Stimulated activated CD8-positive, alpha-beta memory T cell treated with anti-CD3 and anti-CD28 coated beads, Interleukin-15, amount 100 ng/mL, for 48 hours (primary cell): Measurements from ENCODE around the gene IFNL4.
A peak's percentile ranks its signal among the peaks of the same experiment; 100 is the strongest.
"Not testable (repeated sequence)": the region's sequence is repeated elsewhere in the genome, so short reads cannot be mapped to it uniquely, and the experiment has no call there.

ENCODE experiments used
- DNase-seq, 2 donors: peaks; one replicate each; pipeline ENCODE4 v3.0.0-alpha.2; 2020; ENCODE audit warnings: low read depth in 2 of 2

Gene IFNL4

DNA sequence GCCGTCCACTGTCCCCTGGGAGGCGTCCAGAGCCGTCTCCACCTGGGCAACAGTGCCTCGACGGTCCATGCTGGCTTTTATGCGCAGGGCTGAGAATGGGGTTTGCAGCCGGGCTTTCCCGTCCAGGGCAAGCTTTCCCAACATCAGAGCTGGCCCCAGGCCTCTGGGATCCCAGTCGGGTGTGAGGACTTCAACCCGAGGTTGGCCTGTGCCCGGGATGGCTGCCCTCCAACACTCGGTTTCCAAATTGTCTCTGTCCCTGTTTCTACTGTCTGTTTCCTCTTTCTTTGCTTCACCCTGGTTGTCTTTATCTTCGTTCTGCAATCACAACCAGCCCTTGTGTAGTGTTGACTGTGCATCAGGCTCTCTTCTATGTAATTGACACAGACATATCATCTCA is at the start of gene IFNL4:
TSS of gene IFNL4 (minus strand) at position 51 of the 400 bp plus-strand sequence.
- DNase-seq, result no peak

DNA sequence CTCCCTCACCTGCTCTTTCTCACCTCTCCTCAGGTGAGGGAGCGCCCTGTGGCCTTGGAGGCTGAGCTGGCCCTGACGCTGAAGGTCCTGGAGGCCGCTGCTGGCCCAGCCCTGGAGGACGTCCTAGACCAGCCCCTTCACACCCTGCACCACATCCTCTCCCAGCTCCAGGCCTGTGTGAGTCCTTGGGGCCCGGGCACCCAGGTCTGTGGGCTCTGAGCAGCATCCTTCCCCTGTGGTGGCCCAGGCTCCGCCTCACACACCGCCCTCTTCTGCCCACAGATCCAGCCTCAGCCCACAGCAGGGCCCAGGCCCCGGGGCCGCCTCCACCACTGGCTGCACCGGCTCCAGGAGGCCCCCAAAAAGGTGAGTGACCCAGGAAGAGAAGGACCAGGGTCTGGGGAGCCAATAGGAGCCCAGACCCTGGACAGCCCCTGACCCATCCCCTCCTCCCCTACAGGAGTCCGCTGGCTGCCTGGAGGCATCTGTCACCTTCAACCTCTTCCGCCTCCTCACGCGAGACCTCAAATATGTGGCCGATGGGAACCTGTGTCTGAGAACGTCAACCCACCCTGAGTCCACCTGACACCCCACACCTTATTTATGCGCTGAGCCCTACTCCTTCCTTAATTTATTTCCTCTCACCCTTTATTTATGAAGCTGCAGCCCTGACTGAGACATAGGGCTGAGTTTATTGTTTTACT is 49.4 kb upstream of the IFNL4 start:
- DNase-seq, result peak; percentile 58 to 63

DNA sequence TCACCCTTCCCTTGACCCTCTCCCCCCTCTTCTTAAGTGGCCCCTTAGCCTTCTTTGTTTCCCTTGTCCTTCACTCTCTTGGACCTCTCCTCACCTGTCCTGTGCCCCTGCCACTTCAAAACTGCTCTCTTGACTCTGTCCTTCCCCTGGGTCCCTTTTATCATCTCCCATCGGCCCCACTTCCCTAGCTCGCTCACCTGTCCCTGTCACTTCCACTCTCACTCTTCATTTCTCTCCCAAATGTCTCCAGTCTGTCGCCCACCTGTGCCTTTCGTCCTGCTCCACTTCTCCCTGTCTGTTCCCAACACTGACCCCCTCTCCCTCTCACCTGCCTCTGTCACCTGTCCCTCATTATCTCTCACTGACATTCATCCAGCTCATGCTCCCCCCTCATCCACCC is 48.2 kb upstream of the IFNL4 start:
- no peak for DNase-seq

DNA sequence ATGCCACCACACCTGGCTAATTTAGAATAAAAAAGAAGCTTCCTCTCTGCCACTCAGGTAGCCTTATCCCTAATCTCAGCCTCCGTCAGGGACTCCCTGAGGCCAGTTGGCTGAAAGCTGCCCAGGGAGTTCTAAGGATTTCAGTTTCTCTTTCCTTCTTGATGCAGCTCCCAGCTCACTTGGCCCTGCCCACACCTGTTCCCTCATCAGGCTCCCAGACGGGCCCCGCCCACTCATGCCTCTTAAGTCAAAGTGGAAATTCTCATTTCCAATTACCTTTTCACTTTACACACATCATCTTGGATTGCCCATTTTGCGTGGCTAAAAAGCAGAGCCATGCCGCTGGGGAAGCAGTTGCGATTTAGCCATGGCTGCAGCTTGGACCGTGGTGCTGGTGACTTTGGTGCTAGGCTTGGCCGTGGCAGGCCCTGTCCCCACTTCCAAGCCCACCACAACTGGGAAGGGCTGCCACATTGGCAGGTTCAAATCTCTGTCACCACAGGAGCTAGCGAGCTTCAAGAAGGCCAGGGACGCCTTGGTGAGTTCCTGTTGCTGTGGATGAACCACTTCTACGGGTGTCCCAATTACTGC is 47.5 kb upstream of the IFNL4 start, which contains the start of gene IFNL1:
TSS of gene IFNL1 (plus strand) at position 353 of the 591 bp plus-strand sequence. CDS start at position 368, 15 bp downstream.
- DNase-seq, result no peak

DNA sequence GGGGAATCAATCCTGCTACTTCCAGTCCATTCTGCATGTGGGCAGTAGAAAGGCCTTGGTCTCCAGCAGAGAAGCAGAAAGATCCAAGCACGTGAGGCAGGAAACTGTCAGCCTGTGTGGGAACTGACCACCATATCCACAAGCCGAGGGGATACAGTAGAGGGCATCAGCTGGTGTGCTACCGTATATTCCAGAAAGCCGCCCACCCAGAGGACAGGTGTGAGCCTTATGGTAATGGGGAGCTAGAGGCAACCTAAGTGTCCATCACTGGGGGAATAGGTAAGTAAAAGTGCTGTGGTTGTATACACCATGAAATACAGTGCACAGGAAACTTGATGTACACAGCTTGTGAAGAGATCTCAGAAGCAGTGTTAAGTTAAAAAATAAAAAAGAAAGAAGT is 44.7 kb upstream of the IFNL4 start:
- no peak for DNase-seq

DNA sequence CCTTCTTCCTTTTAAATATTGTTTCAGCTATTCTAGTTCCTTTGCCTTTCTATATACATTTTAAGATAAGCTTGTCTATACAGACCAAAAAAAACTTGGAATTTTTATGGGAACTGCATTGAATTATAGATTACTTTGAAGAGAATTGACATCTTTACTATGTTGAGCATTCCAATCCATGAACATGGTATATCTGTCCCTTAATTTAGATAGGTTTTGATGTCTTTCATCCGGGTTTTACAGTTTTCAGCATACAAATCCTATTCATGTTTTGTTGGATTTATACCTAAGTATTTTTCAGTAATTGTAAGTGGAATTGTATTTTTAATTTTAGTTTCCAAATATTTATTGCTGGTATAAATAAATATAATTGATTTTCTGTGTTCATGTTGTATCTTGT is 35.4 kb upstream of the IFNL4 start:
- DNase-seq, result no peak

DNA sequence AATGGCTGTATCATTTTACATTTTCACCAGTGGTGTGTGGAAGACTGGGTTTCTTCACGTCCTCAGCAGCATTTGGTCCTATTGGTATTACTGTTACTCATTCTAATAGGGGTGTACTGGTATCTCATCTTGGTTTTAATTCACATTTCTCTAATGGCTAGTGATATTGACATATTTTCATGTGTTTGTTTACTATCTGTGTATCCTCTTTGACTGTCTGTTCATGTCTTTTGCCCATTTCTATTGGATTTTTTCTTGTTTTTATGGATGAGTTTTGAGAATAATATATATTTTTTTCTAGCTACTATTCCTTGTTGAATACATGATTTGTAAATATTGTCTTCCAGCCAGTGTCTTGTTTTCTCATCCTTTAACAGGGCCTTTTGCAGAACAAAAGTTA is 33.4 kb upstream of the IFNL4 start:
- DNase-seq, result no peak

GRCh38 chr19:39277598-39277997 is 28.9 kb upstream of the IFNL4 start:
- no peak for DNase-seq

DNA sequence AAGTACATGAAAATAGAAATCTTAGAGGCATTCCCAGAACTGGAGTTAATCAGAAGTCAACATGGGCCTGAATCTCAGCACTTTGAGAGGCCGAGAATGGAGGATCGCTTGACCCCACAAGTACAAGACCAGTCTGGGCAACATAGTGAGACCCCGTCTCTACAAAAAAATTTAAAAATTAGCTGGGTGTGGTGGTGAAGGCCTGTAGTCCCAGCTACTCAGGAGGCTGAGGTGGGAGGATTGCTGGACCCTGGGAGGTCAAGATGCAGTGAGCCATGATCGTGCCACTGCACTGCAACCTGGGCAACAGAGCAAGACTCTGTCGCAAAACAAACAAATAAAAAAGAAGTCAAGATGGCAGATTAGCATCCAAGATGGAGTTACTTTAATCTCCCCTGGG is 28.1 kb upstream of the IFNL4 start:
- no peak for DNase-seq

- DNase-seq, result no peak
These were observed 26.9 kb upstream of the IFNL4 start for GRCh38 chr19:39275578-39275977.

GRCh38 chr19:39273859-39274258 is 25.2 kb upstream of the IFNL4 start:
- DNase-seq, result not testable (repeated sequence)

DNA sequence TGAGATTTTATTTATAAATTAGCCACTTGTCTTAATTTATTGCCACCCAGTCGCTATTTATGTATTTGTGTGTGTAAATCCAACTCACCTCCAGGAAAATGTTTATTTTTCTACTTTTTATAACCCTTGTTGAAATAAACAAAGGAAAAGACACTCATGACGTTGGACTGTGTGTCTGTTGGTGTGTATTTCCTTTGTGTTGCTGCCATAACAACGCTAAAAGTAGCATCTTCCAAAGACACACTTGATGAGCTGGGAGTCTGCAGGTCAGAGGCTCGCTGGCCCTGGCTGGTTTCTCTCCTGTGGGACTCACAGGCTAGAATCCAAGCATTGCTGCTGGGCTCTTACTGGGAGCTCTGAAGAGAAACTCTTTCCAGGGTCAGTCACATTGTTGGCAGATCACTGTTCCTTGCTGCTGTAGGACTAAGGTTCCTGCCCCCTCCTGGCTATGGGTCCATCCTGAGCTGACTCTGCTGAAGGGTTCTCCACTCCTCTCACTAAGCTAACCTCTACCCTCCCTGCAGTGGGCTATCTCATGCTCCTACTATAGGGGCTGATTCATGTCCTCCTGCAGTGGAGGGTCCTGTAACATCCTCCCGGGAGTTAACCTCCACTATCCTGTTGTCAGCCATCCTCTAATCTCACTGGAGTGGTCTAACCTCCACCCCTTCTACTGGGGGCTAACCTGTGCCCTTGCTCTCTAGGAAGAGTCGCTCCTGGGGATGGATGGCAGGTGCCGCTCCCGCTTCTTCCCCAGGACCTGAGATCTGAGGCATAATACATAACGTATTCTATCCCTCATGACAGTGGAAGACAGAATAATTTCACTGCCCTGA is 21.6 kb upstream of the IFNL4 start:
- no peak for DNase-seq

GRCh38 chr19:39269369-39269768 is 20.7 kb upstream of the IFNL4 start:
- DNase-seq, result not testable (repeated sequence)

GRCh38 chr19:39268531-39269223 is 20.0 kb upstream of the IFNL4 start:
- DNase-seq, result not testable (repeated sequence)

DNA sequence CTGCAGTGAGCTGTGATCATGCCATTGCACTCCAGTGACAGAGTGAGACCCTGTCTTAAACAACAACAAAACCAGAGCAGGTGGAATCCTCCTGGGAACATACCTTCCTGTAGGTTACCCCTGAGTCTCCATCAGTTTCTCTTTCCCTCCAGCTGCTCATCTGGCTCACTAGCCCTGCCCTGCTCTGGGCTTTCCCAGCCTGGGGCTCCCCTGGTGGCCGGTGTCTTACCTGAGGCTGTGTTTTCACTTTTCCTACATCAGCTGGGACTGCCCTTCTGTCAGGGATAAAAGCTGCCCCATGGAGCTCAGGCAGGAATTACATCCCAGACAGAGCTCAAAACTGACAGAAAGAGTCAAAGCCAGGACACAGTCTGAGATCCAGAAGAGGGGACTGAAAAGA is 19.4 kb upstream of the IFNL4 start, which contains the start of gene IFNL2:
TSS of gene IFNL2 (plus strand) at position 312 of the 400 bp plus-strand sequence. CDS start 173 bp downstream, outside the sequence.
- not testable (repeated sequence) for DNase-seq

GRCh38 chr19:39265321-39265916 is 16.8 kb upstream of the IFNL4 start:
- DNase-seq, result no peak

DNA sequence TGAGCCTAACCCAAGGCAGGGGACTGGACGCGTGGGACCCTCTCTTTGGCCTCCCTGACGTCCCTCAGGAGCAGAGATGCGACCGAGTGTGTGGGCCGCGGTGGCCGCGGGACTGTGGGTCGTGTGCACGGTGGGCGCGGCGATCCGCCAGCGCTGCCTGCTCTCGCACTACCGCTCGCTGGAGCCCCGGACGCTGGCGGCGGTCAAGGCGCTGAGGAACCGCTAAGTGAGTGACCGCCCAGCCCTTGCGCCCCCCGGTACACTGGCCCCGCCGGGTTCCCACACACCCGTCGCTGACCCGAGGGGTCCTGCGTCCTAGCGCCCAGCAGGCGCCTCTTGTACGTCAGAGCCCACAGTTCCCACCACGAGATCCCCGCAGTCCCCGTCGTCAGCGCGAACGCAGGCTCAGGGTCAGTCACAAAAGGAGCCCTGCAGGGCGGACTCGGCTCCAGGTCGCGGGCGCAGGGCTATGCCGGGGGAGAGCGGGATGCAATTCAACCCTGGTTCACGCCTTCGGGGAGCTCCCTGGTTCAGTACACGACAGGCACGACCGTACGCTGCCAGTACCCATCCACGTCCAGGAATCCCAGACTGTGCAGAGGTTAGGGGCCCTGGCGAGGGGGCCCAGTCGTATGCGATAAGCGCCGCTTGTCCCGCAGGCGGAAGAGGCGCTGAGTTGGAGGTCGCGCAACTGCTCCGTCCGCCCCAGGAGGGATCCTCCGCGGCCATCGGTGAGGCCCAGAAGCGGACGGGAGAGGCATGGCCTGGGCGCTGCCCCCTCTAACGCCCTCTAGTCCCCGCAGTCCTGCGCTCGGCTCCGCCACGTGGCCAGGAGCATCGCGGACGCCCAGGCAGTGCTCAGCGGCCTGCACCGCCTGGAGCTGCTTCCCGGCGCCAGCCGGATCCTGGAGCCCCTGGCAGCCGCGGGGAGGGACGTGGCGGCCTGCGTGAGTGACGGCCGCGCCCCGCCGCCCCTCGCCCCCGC is 15.9 kb upstream of the IFNL4 start:
- DNase-seq, result no peak

DNA sequence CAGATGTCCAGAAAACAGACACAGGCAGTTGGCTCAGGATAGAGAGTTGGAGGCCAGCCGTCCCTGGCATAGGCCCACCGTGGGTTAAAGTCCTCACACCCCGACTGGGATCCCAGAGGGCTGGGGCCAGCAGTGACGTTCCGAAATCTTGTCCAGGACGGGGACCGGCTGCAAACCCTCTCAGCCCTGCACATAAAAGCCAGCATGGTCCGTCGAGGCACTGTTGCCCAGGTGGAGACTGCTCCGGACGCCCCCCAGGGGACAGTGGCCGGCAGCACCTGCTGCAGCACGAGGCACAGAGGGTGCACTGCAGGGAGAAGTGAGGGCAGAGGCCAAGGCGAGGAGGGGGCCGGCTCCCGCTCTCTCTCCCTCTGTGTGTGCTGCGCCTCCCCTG is 15.3 kb upstream of the IFNL4 start:
- DNase-seq, result no peak

DNA sequence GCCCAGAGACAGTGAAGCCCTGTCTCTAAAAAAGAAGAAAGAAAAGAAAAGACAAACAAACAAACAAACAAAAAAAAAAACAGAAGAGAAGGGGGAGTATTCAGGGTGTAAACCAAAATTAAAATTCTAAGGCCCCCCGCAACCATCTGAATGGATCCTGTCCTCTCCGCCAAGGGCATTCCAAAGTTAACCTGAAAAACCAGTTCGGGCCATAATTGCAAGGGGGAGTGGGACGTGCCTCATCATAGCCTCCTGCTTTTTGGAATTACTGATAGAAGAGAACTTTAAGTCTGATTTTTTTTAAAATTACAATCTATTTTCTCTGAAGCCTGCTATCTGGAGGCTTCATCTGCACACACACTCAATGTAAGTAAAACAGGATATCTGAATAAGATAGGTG is 13.8 kb upstream of the IFNL4 start:
- no peak for DNase-seq

GRCh38 chr19:39261704-39262103 is 13.0 kb upstream of the IFNL4 start:
- no peak for DNase-seq
